ENCODE results near the gene OR10D3.

- TF ChIP-seq CTCF (IDR thresholded peaks at IDR 0.05; ENCODE audit: low read depth, low read length, missing input control) (no peak), YY1 (IDR thresholded peaks at IDR 0.05) (no peak), JUND (IDR thresholded peaks at IDR 0.05) (no peak), TAF1 (conservative IDR thresholded peaks at IDR 0.05) (no peak)
These were observed 42.3 kb downstream of the OR10D3 start for GRCh38 chr11:124225471-124225870.

Measured in liver (tissue), 3 donors.